ENCODE data around the gene MAP2.

The MAP2 gene

GRCh38 chr2:209579230-209579749 lies 155.4 kb downstream of the MAP2 start:
- DNase-seq = peak; percentile 12
- in situ Hi-C loops (cut with HindIII; ENCODE audit: low pct_ligation_motif_present, low sequenced_read_pairs) = no loop called here

GRCh38 chr2:209581040-209581439 lies 157.2 kb downstream of the MAP2 start:
- DNase-seq = no peak
- TF ChIP-seq CTCF (IDR thresholded peaks at IDR 0.05; ENCODE audit: low read depth, low read length, missing control alignments) = no peak
- Histone ChIP-seq H3K36me3 (replicated peaks) (no peaks in the 10 kb centered on the region), H3K27me3 (replicated peaks) (no peaks in the 10 kb centered on the region), H3K4me3 (ENCODE audit: low read depth, low read length) (no peak overlapping the region), H3K27ac (no peak overlapping the region)
- in situ Hi-C loops (cut with HindIII; ENCODE audit: low pct_ligation_motif_present, low sequenced_read_pairs) = no loop called here

More at GRCh38 chr2:209579230-209579749, 155.4 kb downstream of the MAP2 start:
- H3K4me3 ChIP-seq (ENCODE audit: low read depth, low read length) = peak overlapping the region; percentile 58
- H3K27ac ChIP-seq = no peak overlapping the region
- no peaks in the 10 kb centered on the region for H3K27me3 ChIP-seq (replicated peaks)
- TF ChIP-seq CTCF (IDR thresholded peaks at IDR 0.05; ENCODE audit: low read depth, low read length, missing control alignments) = no peak
- no peaks in the 10 kb centered on the region for H3K36me3 ChIP-seq (replicated peaks)

GRCh38 chr2:209582281-209582680 lies 158.4 kb downstream of the MAP2 start:
- H3K36me3 ChIP-seq (replicated peaks) = no peaks in the 10 kb centered on the region
- H3K27ac ChIP-seq = no peak overlapping the region
- no peak overlapping the region for H3K4me3 ChIP-seq (ENCODE audit: low read depth, low read length)
- no peaks in the 10 kb centered on the region for H3K27me3 ChIP-seq (replicated peaks)
- TF ChIP-seq CTCF (IDR thresholded peaks at IDR 0.05; ENCODE audit: low read depth, low read length, missing control alignments) = no peak
- DNase-seq = no peak
- in situ Hi-C loops (cut with HindIII; ENCODE audit: low pct_ligation_motif_present, low sequenced_read_pairs) = no loop called here

GRCh38 chr2:209584472-209584871 lies 160.6 kb downstream of the MAP2 start:
- no peaks in the 10 kb centered on the region for H3K27me3 ChIP-seq (replicated peaks)
- in situ Hi-C loops (cut with HindIII; ENCODE audit: low pct_ligation_motif_present, low sequenced_read_pairs) = no loop called here
- no peak overlapping the region for H3K27ac ChIP-seq
- no peak for DNase-seq
- TF ChIP-seq CTCF (IDR thresholded peaks at IDR 0.05; ENCODE audit: low read depth, low read length, missing control alignments) = no peak
- H3K4me3 ChIP-seq (ENCODE audit: low read depth, low read length) = no peak overlapping the region
- no peaks in the 10 kb centered on the region for H3K36me3 ChIP-seq (replicated peaks)

GRCh38 chr2:209584915-209585314 lies 161.1 kb downstream of the MAP2 start:
- in situ Hi-C loops (cut with HindIII; ENCODE audit: low pct_ligation_motif_present, low sequenced_read_pairs) = no loop called here
- no peak for TF ChIP-seq CTCF (IDR thresholded peaks at IDR 0.05; ENCODE audit: low read depth, low read length, missing control alignments)
- no peak overlapping the region for H3K27ac ChIP-seq

GRCh38 chr2:209591021-209591420 lies 167.2 kb downstream of the MAP2 start:
- H3K27me3 ChIP-seq (replicated peaks) = no peaks in the 10 kb centered on the region
- no peak overlapping the region for H3K4me3 ChIP-seq (ENCODE audit: low read depth, low read length)
- TF ChIP-seq CTCF (IDR thresholded peaks at IDR 0.05; ENCODE audit: low read depth, low read length, missing control alignments) = no peak
- no peaks in the 10 kb centered on the region for H3K36me3 ChIP-seq (replicated peaks)
- no peak overlapping the region for H3K27ac ChIP-seq
- in situ Hi-C loops (cut with HindIII; ENCODE audit: low pct_ligation_motif_present, low sequenced_read_pairs) = no loop called here
- no peak for DNase-seq

More at GRCh38 chr2:209584915-209585314, 161.1 kb downstream of the MAP2 start:
- no peaks in the 10 kb centered on the region for H3K36me3 ChIP-seq (replicated peaks)
- no peaks in the 10 kb centered on the region for H3K27me3 ChIP-seq (replicated peaks)
- DNase-seq = no peak
- H3K4me3 ChIP-seq (ENCODE audit: low read depth, low read length) = no peak overlapping the region
